Naive thymus-derived CD8-positive, alpha-beta T cell (primary cell): ENCODE data around the gene AKAP6. TPM values are rescaled to one million over a fixed set of nuclear protein-coding genes. Genes with fewer than 3 reads are reported as not detected.

Experiments
- ATAC-seq, 2 donors: fragments of 150-1000 bp; cut with Tn5 transposase in 1 of 2; sonication (Bioruptor Pico), chemical (Tn5 transposase) in 1 of 2; 1 replicate in 1 of 2; 2 replicates in 1 of 2; pipeline ENCODE4 v1.10.0; 2021; ENCODE audit warnings: mild to moderate bottlenecking in 2 of 2, moderate library complexity in 2 of 2
- POLR2A ChIA-PET: fragments of 350-600 bp; sonication (Branson Sonifier 250); formaldehyde crosslinking; loops from one replicate; lab custom pipeline; 2021; ENCODE audit warnings: antibody characterized with exemption; lab: Charles Lee
- DNase-seq, 10 donors: peaks; one replicate each; pipeline versions ENCODE4 v3.0.0 to v3.0.0-alpha.2; 2020 to 2022
- H3K27ac Mint-ChIP-seq, 10 donors: one replicate each; pipeline ENCODE4 v1.8.0; 2020 to 2022; ENCODE audit warnings: mild to moderate bottlenecking in 10 of 10, mixed read lengths in 10 of 10, moderate library complexity in 4 of 10, inconsistent platforms in 1 of 10
- H3K27me3 Mint-ChIP-seq, 5 donors: one replicate each; pipeline ENCODE4 v1.8.0; 2021 to 2022; ENCODE audit warnings: mixed read lengths in 5 of 5
- H3K36me3 Mint-ChIP-seq, 3 donors: one replicate each; pipeline ENCODE4 v1.8.0; 2020 to 2022; ENCODE audit warnings: mixed read lengths in 3 of 3, mild to moderate bottlenecking in 2 of 3, inconsistent platforms in 1 of 3
- H3K4me1 Mint-ChIP-seq, 4 donors: one replicate each; pipeline ENCODE4 v1.8.0; 2021 to 2022; ENCODE audit warnings: mixed read lengths in 4 of 4
- H3K4me3 Mint-ChIP-seq, 10 donors: one replicate each; pipeline ENCODE4 v1.8.0; 2020 to 2022; ENCODE audit warnings: mild to moderate bottlenecking in 10 of 10, mixed read lengths in 10 of 10, moderate library complexity in 6 of 10, inconsistent platforms in 1 of 10
- H3K9me3 Mint-ChIP-seq, 9 donors: one replicate each; pipeline ENCODE4 v1.8.0; 2020 to 2022; ENCODE audit warnings: mixed read lengths in 9 of 9, mild to moderate bottlenecking in 3 of 9, inconsistent platforms in 1 of 9, moderate library complexity in 1 of 9
- polyA plus RNA-seq, 3 donors: library from polyadenylated mRNA; unstranded; fragments of 300-500 nt; fragmentation: Illumina TruSeq; gene quantifications; one replicate each; pipeline ENCODE4 v1.2.3, GENCODE V29; 2021
- total RNA-seq, 8 experiments: library from RNA in 2 of 8; stranded (reverse) in 2 of 8; gene quantifications; one replicate each; pipeline ENCODE4 v1.2.3 and lab custom pipeline; 2021 to 2026

AKAP6 gene
- total and polyA plus RNA-seq, 5 experiments from 2014 or later = 1.4 to 4.6 (median 3.2) TPM

GRCh38 chr14:32824195-32824594 is 495.1 kb downstream of the AKAP6 start:
- peaks cover 0 to 3% (median 0%) of the 10 kb centered on the region in 5 donors for H3K27me3 Mint-ChIP-seq
- no peak overlapping the region for H3K4me3 Mint-ChIP-seq
- POLR2A ChIA-PET = no interaction called here
- DNase-seq (no peak), ATAC-seq (no peak)
- H3K4me1 Mint-ChIP-seq = peaks cover 0 to 2% (median 0%) of the 10 kb centered on the region in 4 donors
- peaks cover 0 to 15% (median 0%) of the 10 kb centered on the region in 9 donors for H3K9me3 Mint-ChIP-seq
- peaks cover 2 to 9% (median 8%) of the 10 kb centered on the region in 3 donors for H3K36me3 Mint-ChIP-seq
- H3K27ac Mint-ChIP-seq = no peak overlapping the region

DNA sequence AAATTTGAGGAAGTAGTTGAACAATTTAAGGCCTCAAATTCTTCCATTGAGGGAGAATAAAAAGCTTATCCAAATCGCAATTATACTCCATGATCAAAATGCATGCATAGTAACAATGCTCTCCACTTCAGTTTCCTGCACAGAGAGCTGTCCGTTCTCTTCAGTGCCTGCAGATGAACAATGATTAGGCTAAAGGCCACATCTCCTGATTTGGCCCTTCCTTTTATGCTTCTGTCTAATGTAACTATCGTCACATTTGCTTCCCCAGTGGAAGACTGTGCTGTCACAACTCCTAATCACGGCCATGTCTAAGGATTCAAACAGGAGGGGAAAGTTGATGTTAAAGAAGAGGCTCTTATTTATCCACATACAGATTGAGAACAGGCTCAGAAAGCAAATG is 496.0 kb downstream of the AKAP6 start:
- ATAC-seq (no peak), DNase-seq (no peak)
- POLR2A ChIA-PET = no interaction called here
- Mint-ChIP-seq H3K36me3 (peaks cover 2 to 9% (median 6%) of the 10 kb centered on the region in 3 donors), H3K9me3 (peaks cover 0 to 9% (median 0%) of the 10 kb centered on the region in 9 donors), H3K27ac (no peak overlapping the region), H3K4me1 (no peaks in the 10 kb centered on the region), H3K27me3 (peaks cover 0 to 3% (median 0%) of the 10 kb centered on the region in 5 donors), H3K4me3 (no peak overlapping the region)

DNA sequence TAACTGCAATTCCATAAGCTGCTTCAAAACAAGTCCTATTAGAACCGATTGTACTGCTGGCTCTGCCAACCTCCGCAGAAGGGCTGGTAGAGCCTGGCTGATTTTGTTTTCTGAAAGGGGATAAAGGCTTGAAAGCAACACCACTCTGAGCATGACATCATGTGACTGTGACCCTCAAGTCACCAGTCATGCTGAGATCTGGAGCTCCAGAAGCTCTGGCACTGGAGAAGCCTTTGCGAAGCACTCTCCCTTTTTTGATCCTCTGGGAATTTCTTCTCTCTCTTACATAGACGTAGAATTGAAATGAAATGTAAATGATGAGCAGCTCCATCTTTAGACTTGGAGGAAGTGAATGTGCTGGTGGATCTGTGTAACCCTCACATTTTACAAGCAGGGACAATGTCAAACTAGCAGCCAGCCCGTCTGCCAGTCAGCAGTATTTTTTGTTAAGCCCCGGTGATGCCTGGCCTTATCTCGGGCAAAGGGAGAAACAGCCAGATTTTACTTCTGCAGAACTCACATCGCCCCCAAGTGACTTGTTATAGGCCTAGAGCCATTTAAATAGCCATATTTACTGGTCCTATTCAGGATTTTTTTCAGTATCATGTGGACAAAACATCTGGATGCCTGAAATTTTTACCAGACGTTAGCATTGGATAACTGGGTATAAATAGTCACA is 497.4 kb downstream of the AKAP6 start:
- no peak overlapping the region for H3K27ac Mint-ChIP-seq
- DNase-seq (no peak), ATAC-seq (no peak)
- no peak overlapping the region for H3K4me3 Mint-ChIP-seq
- peaks cover 0 to 5% (median 0%) of the 10 kb centered on the region in 9 donors for H3K9me3 Mint-ChIP-seq
- POLR2A ChIA-PET = no interaction called here
- H3K27me3 Mint-ChIP-seq = peaks cover 0 to 4% (median 0%) of the 10 kb centered on the region in 5 donors
- H3K36me3 Mint-ChIP-seq = peaks cover 1 to 5% (median 2%) of the 10 kb centered on the region in 3 donors
- no peaks in the 10 kb centered on the region for H3K4me1 Mint-ChIP-seq

GRCh38 chr14:32827514-32827913 is 498.4 kb downstream of the AKAP6 start:
- Mint-ChIP-seq H3K27ac (no peak overlapping the region), H3K36me3 (peaks cover 0 to under 1% (median under 1%) of the 10 kb centered on the region in 3 donors), H3K9me3 (peaks cover 0 to 5% (median 0%) of the 10 kb centered on the region in 9 donors), H3K27me3 (peaks cover 0 to 4% (median 0%) of the 10 kb centered on the region in 5 donors), H3K4me3 (no peak overlapping the region), H3K4me1 (no peaks in the 10 kb centered on the region)
- ATAC-seq (no peak), DNase-seq (no peak)
- POLR2A ChIA-PET = no interaction called here

- Mint-ChIP-seq H3K36me3 (no peaks in the 10 kb centered on the region), H3K4me3 (no peak overlapping the region), H3K9me3 (peaks cover 0 to 7% (median 1%) of the 10 kb centered on the region in 9 donors), H3K27ac (no peak overlapping the region), H3K4me1 (no peaks in the 10 kb centered on the region), H3K27me3 (no peaks in the 10 kb centered on the region)
- POLR2A ChIA-PET = no interaction called here
- DNase-seq (no peak), ATAC-seq (no peak)
These were observed 506.8 kb downstream of the AKAP6 start for GRCh38 chr14:32835924-32836323.

GRCh38 chr14:32841698-32842097 is 512.6 kb downstream of the AKAP6 start:
- peaks cover 0 to 4% (median 0%) of the 10 kb centered on the region in 5 donors for H3K27me3 Mint-ChIP-seq
- H3K27ac Mint-ChIP-seq = no peak overlapping the region
- DNase-seq (no peak), ATAC-seq (no peak)
- no peaks in the 10 kb centered on the region for H3K4me1 Mint-ChIP-seq
- H3K4me3 Mint-ChIP-seq = no peak overlapping the region
- POLR2A ChIA-PET = no interaction called here
- peaks cover 0 to 28% (median 4%) of the 10 kb centered on the region in 9 donors for H3K9me3 Mint-ChIP-seq
- H3K36me3 Mint-ChIP-seq = peaks cover 0 to 5% (median 0%) of the 10 kb centered on the region in 3 donors

- Mint-ChIP-seq H3K36me3 (peaks cover 0 to 5% (median 0%) of the 10 kb centered on the region in 3 donors), H3K27me3 (peaks cover 0 to 4% (median 0%) of the 10 kb centered on the region in 5 donors), H3K9me3 (peaks cover 0 to 33% (median 10%) of the 10 kb centered on the region in 9 donors), H3K4me3 (no peak overlapping the region), H3K4me1 (no peaks in the 10 kb centered on the region), H3K27ac (no peak overlapping the region)
- POLR2A ChIA-PET = no interaction called here
- no peak for DNase-seq
- ATAC-seq = no peak
These were observed 517.8 kb downstream of the AKAP6 start for GRCh38 chr14:32846821-32847365.

GRCh38 chr14:32847867-32848266 is 518.8 kb downstream of the AKAP6 start:
- Mint-ChIP-seq H3K4me3 (no peak overlapping the region), H3K36me3 (peaks cover 0 to 5% (median 0%) of the 10 kb centered on the region in 3 donors), H3K27ac (no peak overlapping the region), H3K9me3 (peaks cover 0 to 33% (median 12%) of the 10 kb centered on the region in 9 donors), H3K4me1 (no peaks in the 10 kb centered on the region), H3K27me3 (peaks cover 0 to 4% (median 0%) of the 10 kb centered on the region in 5 donors)
- ATAC-seq = no peak
- DNase-seq = no peak
- POLR2A ChIA-PET = no interaction called here

GRCh38 chr14:32865827-32866376 is 536.8 kb downstream of the AKAP6 start:
- Mint-ChIP-seq H3K36me3 (no peaks in the 10 kb centered on the region), H3K9me3 (peaks cover 0 to 13% (median 6%) of the 10 kb centered on the region in 9 donors), H3K4me3 (no peak overlapping the region), H3K27me3 (peaks cover 0 to 3% (median 0%) of the 10 kb centered on the region in 5 donors), H3K27ac (no peak overlapping the region), H3K4me1 (no peaks in the 10 kb centered on the region)
- ATAC-seq = no peak
- DNase-seq = no peak
- POLR2A ChIA-PET = no interaction called here

DNA sequence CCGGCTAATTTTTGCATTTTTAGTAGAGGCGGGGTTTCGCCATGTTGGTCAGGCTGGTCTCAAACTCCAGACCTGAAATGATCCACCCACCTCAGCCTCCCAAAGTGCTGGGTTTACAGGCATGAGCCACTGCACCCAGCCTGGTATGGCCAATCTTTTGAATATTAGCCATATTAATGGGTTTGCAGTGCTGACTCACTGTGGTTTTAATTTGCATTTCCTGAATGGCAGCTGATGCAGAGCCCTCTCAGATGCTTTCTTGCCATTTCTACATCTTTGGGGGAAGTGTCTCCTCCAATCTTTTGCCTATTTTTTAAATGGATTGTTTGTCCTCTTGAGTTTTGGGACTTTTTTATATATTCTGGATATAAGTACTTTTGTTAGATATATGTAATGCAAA is 554.1 kb downstream of the AKAP6 start:
- POLR2A ChIA-PET = no interaction called here
- H3K36me3 Mint-ChIP-seq = no peaks in the 10 kb centered on the region
- no peak overlapping the region for H3K4me3 Mint-ChIP-seq
- H3K27me3 Mint-ChIP-seq = peaks cover 0 to 14% (median 0%) of the 10 kb centered on the region in 5 donors
- no peaks in the 10 kb centered on the region for H3K4me1 Mint-ChIP-seq
- peaks cover 0 to 37% (median 9%) of the 10 kb centered on the region in 9 donors for H3K9me3 Mint-ChIP-seq
- no peak for ATAC-seq
- H3K27ac Mint-ChIP-seq = no peak overlapping the region
- DNase-seq = no peak

Other genes with a start within 250 kb of the AKAP6 start
- gene RNU6-7, start 127.3 kb upstream of the AKAP6 start, total RNA-seq = not detected
- gene RNU6-7, start 127.3 kb upstream of the AKAP6 start, polyA plus RNA-seq = not detected
- not detected for gene RNU6-8, start 126.0 kb upstream of the AKAP6 start, total RNA-seq
- gene RNU6-8, start 126.0 kb upstream of the AKAP6 start, polyA plus RNA-seq = not detected